GM12878 (cell line): Measurements from ENCODE around the gene ARHGAP6. TPM values are rescaled to one million over a fixed set of nuclear protein-coding genes. Genes with fewer than 3 reads are reported as not detected.

Experiments used
- ATAC-seq: fragments of 200-7000 bp; cut with Tn5 transposase; 3 replicates; pipeline ENCODE4 v1.9.1; 2020; ENCODE audit warnings: mild to moderate bottlenecking, moderate library complexity
- BruUV-seq: library from RNA; stranded (reverse); fragments of 400-500 nt; replicated peaks from 2 replicates; lab custom pipeline; 2021; lab: Mats Ljungman, UMichigan
- CTCF ChIA-PET: fragments of 300-600 bp; sonication (Branson Sonifier 250); formaldehyde crosslinking; extraction: SDS; loops from one replicate; lab custom pipeline; 2021; ENCODE audit warnings: inconsistent platforms; lab: Yijun Ruan, JAX
- POLR2A ChIA-PET: fragments of 350-600 bp; formaldehyde crosslinking; extraction: SDS; loops from one replicate; lab custom pipeline; 2021; ENCODE audit warnings: inconsistent platforms; lab: Charles Lee
- RAD21 ChIA-PET: fragments of 300-600 bp; sonication (Branson Sonifier 250); formaldehyde crosslinking; loops from one replicate; lab custom pipeline; 2023; ENCODE audit warnings: antibody characterized with exemption; ENCODE audit not compliant: unreplicated experiment; lab: Charles Lee
- SMC1A ChIA-PET: fragments of 300-600 bp; sonication (Branson Sonifier 250); formaldehyde crosslinking; loops from one replicate; lab custom pipeline; 2023; ENCODE audit not compliant: unreplicated experiment, uncharacterized antibody; lab: Charles Lee
- DNase-seq: peaks from one replicate; pipeline ENCODE4 v3.0.0-alpha.2; 2011; ENCODE audit warnings: low read depth, low spot score
- FAIRE-seq: peaks from 3 replicates; lab custom pipeline; 2011; peaks lifted over from hg19 to GRCh38; lab: Jason Lieb, UNC
- H2AFZ ChIP-seq: 2 replicates; pipeline ENCODE4 v1.6.0; 2011; ENCODE audit warnings: low read depth, low read length, control low read depth; ENCODE audit not compliant: control insufficient read depth
- H3K27ac ChIP-seq: 2 replicates; pipeline ENCODE4 v1.5.1; 2011; ENCODE audit warnings: control low read depth; ENCODE audit not compliant: control insufficient read depth, insufficient read depth
- H3K27me3 ChIP-seq, 2 experiments: replicated peaks in 1 of 2; 2 replicates each; pipeline versions ENCODE4 v1.6.0 to v1.6.1; 2011; ENCODE audit warnings: low read length in 1 of 2; ENCODE audit not compliant: control insufficient read depth in 2 of 2, insufficient read depth in 2 of 2
- H3K36me3 ChIP-seq, 2 experiments: 2 replicates each; pipeline ENCODE4 v1.5.1; 2011; ENCODE audit warnings: low read length in 1 of 2; ENCODE audit not compliant: control insufficient read depth in 2 of 2, insufficient read depth in 2 of 2
- H3K4me1 ChIP-seq: 2 replicates; pipeline ENCODE4 v1.6.1; 2011; ENCODE audit warnings: mild to moderate bottlenecking, low read length, moderate library complexity, mixed read lengths; ENCODE audit not compliant: control insufficient read depth, insufficient read depth
- H3K4me2 ChIP-seq: 2 replicates; pipeline ENCODE4 v1.6.0; 2011; ENCODE audit warnings: control low read depth; ENCODE audit not compliant: control insufficient read depth, insufficient read depth
- H3K4me3 ChIP-seq: fragments of 200-600 bp; sonication (generic); 2 replicates; pipeline ENCODE4 v1.5.1; 2016
- H3K79me2 ChIP-seq: 2 replicates; pipeline ENCODE4 v1.6.0; 2011; ENCODE audit warnings: low read length; ENCODE audit not compliant: control insufficient read depth, insufficient read depth
- H3K9ac ChIP-seq: 2 replicates; pipeline ENCODE4 v1.8.0; 2011; ENCODE audit warnings: low read length, control low read depth, mixed read lengths; ENCODE audit not compliant: control insufficient read depth, insufficient read depth
- H3K9me3 ChIP-seq: replicated peaks from 3 replicates; pipeline ENCODE4 v1.5.1; 2011; ENCODE audit warnings: mild to moderate bottlenecking, low read length; ENCODE audit not compliant: control insufficient read depth, insufficient read depth
- H4K20me1 ChIP-seq: 2 replicates; pipeline ENCODE4 v1.6.0; 2011; ENCODE audit not compliant: control insufficient read depth, insufficient read depth
- ATF2 ChIP-seq: IDR thresholded peaks from 2 replicates; pipeline ENCODE4 v1.6.1; 2012; ENCODE audit warnings: low read length, inconsistent platforms
- ELK1 ChIP-seq: IDR thresholded peaks from 2 replicates; pipeline ENCODE4 v1.6.1; 2012; ENCODE audit warnings: low read depth, low read length, improper control_type of control experiment
- ETV6 ChIP-seq, 2 experiments: fragments of 450-650 bp in 1 of 2; IDR thresholded peaks in 1 of 2; conservative IDR thresholded peaks in 1 of 2; 2 replicates each; pipeline ENCODE4 v1.6.1; 2014; ENCODE audit warnings: antibody characterized with exemption in 1 of 2, borderline replicate concordance in 1 of 2, low read depth in 1 of 2, mild to moderate bottlenecking in 1 of 2, moderate library complexity in 1 of 2
- FOS ChIP-seq: IDR thresholded peaks from 3 replicates; pipeline ENCODE4 v1.6.1; 2011; ENCODE audit warnings: borderline replicate concordance; ENCODE audit not compliant: insufficient read length; ENCODE audit errors: extremely low read depth
- IRF3 ChIP-seq: fragments of 450-650 bp; IDR thresholded peaks from 2 replicates; pipeline ENCODE4 v1.6.1; 2014; ENCODE audit warnings: mild to moderate bottlenecking
- JUND ChIP-seq: IDR thresholded peaks from 2 replicates; pipeline ENCODE4 v1.6.1; 2012; ENCODE audit warnings: low read depth, mild to moderate bottlenecking, low read length, improper control_type of control experiment, moderate library complexity
- NFXL1 ChIP-seq: fragments of 450-650 bp; IDR thresholded peaks from 2 replicates; pipeline ENCODE4 v1.6.1; 2017; ENCODE audit warnings: antibody characterized with exemption, mild to moderate bottlenecking, borderline replicate concordance
- PML ChIP-seq: IDR thresholded peaks from 2 replicates; pipeline ENCODE4 v1.6.1; 2012; ENCODE audit warnings: low read length, inconsistent platforms
- RCOR1 ChIP-seq: conservative IDR thresholded peaks from 2 replicates; pipeline ENCODE4 v1.6.1; 2012; ENCODE audit warnings: low read depth, low read length, improper control_type of control experiment
- STAT1 ChIP-seq: fragments of 450-650 bp; conservative IDR thresholded peaks from 2 replicates; pipeline ENCODE4 v1.6.1; 2014; ENCODE audit warnings: antibody characterized with exemption, mild to moderate bottlenecking
- SUPT20H ChIP-seq: IDR thresholded peaks from 2 replicates; pipeline ENCODE4 v1.6.1; 2011; ENCODE audit warnings: low read depth, mild to moderate bottlenecking, low read length, moderate library complexity, borderline replicate concordance; ENCODE audit not compliant: control insufficient read depth
- SUZ12 ChIP-seq: fragments of 200-600 bp; sonication (generic); IDR thresholded peaks from one replicate; pipeline ENCODE4 v1.6.1; 2018; ENCODE audit warnings: antibody characterized with exemption, mild to moderate bottlenecking; ENCODE audit not compliant: unreplicated experiment
- ZBED1 ChIP-seq: IDR thresholded peaks from 2 replicates; pipeline ENCODE4 v1.6.1; 2016; ENCODE audit warnings: borderline replicate concordance
- ZBTB4 ChIP-seq: fragments of 450-650 bp; formaldehyde crosslinking; IDR thresholded peaks from 2 replicates; pipeline ENCODE4 v1.4.0; 2022; ENCODE audit warnings: mild to moderate bottlenecking, moderate library complexity
- WGBS: methylation state at CpG from one replicate; pipeline ENCODE4 v1.1.6; 2016; ENCODE audit warnings: low lambda C conversion rate; ENCODE audit not compliant: insufficient replicate concordance, insufficient coverage; ENCODE audit errors: missing lambda C conversion rate; 5-methylcytosine and 5-hydroxymethylcytosine counted together
- in situ Hi-C: fragments of 300-500 bp; cut with MboI; formaldehyde crosslinking; loops from 9 replicates; pipeline ENCODE4 v1.14.3; 2018; ENCODE audit warnings: mixed read lengths
- intact Hi-C: fragments of 100-400 bp; cut with micrococcal nuclease; formaldehyde crosslinking; loops from one replicate; pipeline ENCODE4 v1.14.2; 2022; ENCODE audit not compliant: unreplicated experiment
- polyA plus RNA-seq, 11 experiments: library from polyadenylated mRNA; depleted of rRNA in 4 of 11; unstranded in 6 of 11; stranded (reverse) in 5 of 11; fragments of >200 nt; fragmentation: Nextera tagmentation in 4 of 11; fragmentation: Illumina TruSeq in 1 of 11; extraction: Ambion mirVana in 4 of 11; extraction: Trizol in 1 of 11; gene quantifications; 1 replicate in 1 of 11; 2 replicates in 10 of 11; pipeline versions ENCODE4 v1.2.1 to v1.2.3, GENCODE V29; 2011 to 2016; ENCODE audit warnings: inconsistent platforms in 2 of 11, missing spikeins in 2 of 11, low read depth in 1 of 11
- total RNA-seq, 4 experiments: library from RNA; depleted of rRNA in 3 of 4; stranded (reverse); fragments of >200 nt in 3 of 4; fragmentation: Illumina TruSeq in 1 of 4; extraction: Trizol in 1 of 4; gene quantifications; 2 replicates each; pipeline versions ENCODE4 v1.2.1 to v1.2.3, GENCODE V29; 2013 to 2021

Gene ARHGAP6
- total and polyA plus RNA-seq, 10 of the 15 experiments (the other 5 are each of a cell fraction or from before 2014, with no cell fraction given), result 0.20 to 1.8 (median 0.76) TPM

- TF ChIP-seq ATF2 (no peak), STAT1 (no peak), RCOR1 (no peak), ZBTB4 (CRISPR knock-in tag) (no peak), SUPT20H (no peak)
Observed at GRCh38 chrX:11375614-11376119, 290.1 kb downstream of the ARHGAP6 start (continued).

- H3K9me3 ChIP-seq, result no peaks in the 10 kb centered on the region
- ATAC-seq, result no peak
- H3K79me2 ChIP-seq, result no peaks in the 10 kb centered on the region
- FAIRE-seq, result no peak
- ChIA-PET CTCF (interaction anchor here (0.6 kb wide), 1 partner anchor 12 kb away, joined by 3 read pairs; no protein-coding TSS in a partner anchor), POLR2A (no interaction called here), SMC1A (no interaction called here), RAD21 (no interaction called here)
- no peak overlapping the region for H3K4me2 ChIP-seq
- H2AFZ ChIP-seq, result no peak overlapping the region
- no peak for DNase-seq
- intact Hi-C loops, result no loop called here
- H3K9ac ChIP-seq, result no peak overlapping the region
- H3K27ac ChIP-seq, result no peak overlapping the region
- no peak overlapping the region for H3K4me3 ChIP-seq
- 51% methylated on average over 2 of the region's 2 CpGs for WGBS
- no peaks in the 10 kb centered on the region for H4K20me1 ChIP-seq
- no peaks in the 10 kb centered on the region for H3K36me3 ChIP-seq
- in situ Hi-C loops, result no loop called here
- no TSS peak for BruUV-seq
- H3K27me3 ChIP-seq, result no peaks in the 10 kb centered on the region
- no peaks in the 10 kb centered on the region for H3K4me1 ChIP-seq
- TF ChIP-seq SUZ12 (no peak), IRF3 (no peak), NFXL1 (no peak), ATF2 (no peak), PML (no peak), FOS (no peak), ELK1 (no peak), ZBED1 (no peak), JUND (no peak), ETV6 (conservative IDR thresholded peaks at IDR 0.05 in 1 of 2, IDR thresholded peaks at IDR 0.05 in 1 of 2; ENCODE audit: borderline replicate concordance in 1 of 2, low read depth in 1 of 2) (no peak)
Observed at GRCh38 chrX:11374570-11374969, 291.1 kb downstream of the ARHGAP6 start.
